Measurements from ENCODE around the gene DCLK3. TPM values are rescaled to one million over a fixed set of nuclear protein-coding genes. Genes with fewer than 3 reads are reported as not detected.

Gene DCLK3
- total and polyA plus RNA-seq, 10 of the 15 experiments (the other 5 are each of a cell fraction or from before 2014, with no cell fraction given) = not detected

DNA sequence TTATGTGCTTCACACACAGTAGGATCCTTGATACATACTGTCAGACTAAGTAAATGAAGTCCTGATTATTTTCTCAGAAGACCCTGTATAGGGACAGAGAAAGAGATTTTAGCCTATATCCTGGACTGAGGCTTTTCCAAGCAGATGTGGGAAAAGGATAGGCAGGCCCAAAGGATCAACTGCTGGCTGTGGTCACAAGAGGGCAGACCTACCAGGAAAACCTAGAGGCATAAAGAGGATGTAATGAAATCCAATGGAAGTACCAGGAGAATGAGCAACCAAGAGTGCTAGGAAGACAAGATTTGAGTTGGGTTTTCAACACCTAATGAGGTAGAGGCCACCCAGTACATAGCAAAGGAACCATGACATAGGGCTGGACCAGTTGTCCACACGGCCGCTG is 23.1 kb downstream of the DCLK3 start:
- SMC1A ChIA-PET (ENCODE audit: uncharacterized antibody, unreplicated experiment) = interaction anchor here (0.7 kb wide), 1 partner anchor 179 kb away, joined by 3 read pairs; no protein-coding TSS in a partner anchor
- BruUV-seq (replicated peaks) = no TSS peak
- CTCF ChIA-PET = interaction anchor here (1.0 to 3.1 kb wide), 5 partner anchors 9 to 217 kb away, joined by 3 to 13 read pairs (median 3); no protein-coding TSS in a partner anchor
- FAIRE-seq (no peak), DNase-seq (ENCODE audit: low read depth, low spot score) (no peak), ATAC-seq (no peak)
- in situ Hi-C loops (cut with MboI) = loop anchor here (25.0 kb wide), 1 partner anchor 1046 kb away; no protein-coding TSS in a partner anchor
- Histone ChIP-seq H3K4me3 (no peak overlapping the region), H3K27me3 (replicated peaks in 1 of 2; ENCODE audit: control insufficient read depth in 2 of 2, insufficient read depth in 2 of 2, low read length in 1 of 2) (peaks cover 0 to 1% of the 10 kb centered on the region in 2 experiments; a peak in 1 of 4 replicates), H3K4me2 (ENCODE audit: control insufficient read depth, insufficient read depth) (no peak overlapping the region), H3K79me2 (ENCODE audit: control insufficient read depth, insufficient read depth, low read length) (no peaks in the 10 kb centered on the region), H3K4me1 (ENCODE audit: control insufficient read depth, insufficient read depth, low read length) (no peaks in the 10 kb centered on the region), H3K9me3 (replicated peaks; ENCODE audit: control insufficient read depth, insufficient read depth, low read length) (no peaks in the 10 kb centered on the region), H3K27ac (ENCODE audit: control insufficient read depth, insufficient read depth) (no peak overlapping the region), H2AFZ (ENCODE audit: control insufficient read depth, low read depth, low read length) (no peak overlapping the region), H3K9ac (ENCODE audit: control insufficient read depth, insufficient read depth, low read length) (no peak overlapping the region), H4K20me1 (ENCODE audit: control insufficient read depth, insufficient read depth) (no peaks in the 10 kb centered on the region), H3K36me3 (ENCODE audit: control insufficient read depth in 2 of 2, insufficient read depth in 2 of 2, low read length in 1 of 2) (no peaks in the 10 kb centered on the region)
- intact Hi-C loops (cut with micrococcal nuclease; ENCODE audit: unreplicated experiment) = no loop called here
- WGBS (ENCODE audit: insufficient coverage, insufficient replicate concordance, low lambda C conversion rate, missing lambda C conversion rate) = 19% methylated on average over 2 of the region's 2 CpGs
- RAD21 ChIA-PET (ENCODE audit: unreplicated experiment) = interaction anchor here (0.9 kb wide), 1 partner anchor 217 kb away, joined by 3 read pairs; no protein-coding TSS in a partner anchor
- POLR2A ChIA-PET = no interaction called here
- TF ChIP-seq POU2F2 (IDR thresholded peaks at IDR 0.05; ENCODE audit: borderline replicate concordance, low read depth, low read length) (no peak), SMARCA5 (IDR thresholded peaks at IDR 0.05) (no peak), ZNF24 (IDR thresholded peaks at IDR 0.05) (no peak), EP300 (IDR thresholded peaks at IDR 0.05; ENCODE audit: borderline replicate concordance in 1 of 2, control insufficient read depth in 1 of 2, low read depth in 2 of 2, low read length in 2 of 2) (no peak), ZBED1 (IDR thresholded peaks at IDR 0.05; ENCODE audit: borderline replicate concordance) (no peak), TARDBP (IDR thresholded peaks at IDR 0.05; ENCODE audit: borderline replicate concordance) (no peak), NFYB (IDR thresholded peaks at IDR 0.05; ENCODE audit: insufficient read depth, low read depth, low read length) (no peak), BACH1 (IDR thresholded peaks at IDR 0.05; ENCODE audit: borderline replicate concordance) (no peak), ZNF274 (IDR thresholded peaks at IDR 0.05; ENCODE audit: insufficient read depth, insufficient read length) (no peak), SMAD1 (IDR thresholded peaks at IDR 0.05; ENCODE audit: low read depth, partially characterized antibody) (no peak), RBBP5 (conservative IDR thresholded peaks at IDR 0.05) (no peak), POLR2AphosphoS2 (IDR thresholded peaks at IDR 0.05; ENCODE audit: low read depth, low read length) (no peak)
- TF ChIP-seq, protein P1, sequence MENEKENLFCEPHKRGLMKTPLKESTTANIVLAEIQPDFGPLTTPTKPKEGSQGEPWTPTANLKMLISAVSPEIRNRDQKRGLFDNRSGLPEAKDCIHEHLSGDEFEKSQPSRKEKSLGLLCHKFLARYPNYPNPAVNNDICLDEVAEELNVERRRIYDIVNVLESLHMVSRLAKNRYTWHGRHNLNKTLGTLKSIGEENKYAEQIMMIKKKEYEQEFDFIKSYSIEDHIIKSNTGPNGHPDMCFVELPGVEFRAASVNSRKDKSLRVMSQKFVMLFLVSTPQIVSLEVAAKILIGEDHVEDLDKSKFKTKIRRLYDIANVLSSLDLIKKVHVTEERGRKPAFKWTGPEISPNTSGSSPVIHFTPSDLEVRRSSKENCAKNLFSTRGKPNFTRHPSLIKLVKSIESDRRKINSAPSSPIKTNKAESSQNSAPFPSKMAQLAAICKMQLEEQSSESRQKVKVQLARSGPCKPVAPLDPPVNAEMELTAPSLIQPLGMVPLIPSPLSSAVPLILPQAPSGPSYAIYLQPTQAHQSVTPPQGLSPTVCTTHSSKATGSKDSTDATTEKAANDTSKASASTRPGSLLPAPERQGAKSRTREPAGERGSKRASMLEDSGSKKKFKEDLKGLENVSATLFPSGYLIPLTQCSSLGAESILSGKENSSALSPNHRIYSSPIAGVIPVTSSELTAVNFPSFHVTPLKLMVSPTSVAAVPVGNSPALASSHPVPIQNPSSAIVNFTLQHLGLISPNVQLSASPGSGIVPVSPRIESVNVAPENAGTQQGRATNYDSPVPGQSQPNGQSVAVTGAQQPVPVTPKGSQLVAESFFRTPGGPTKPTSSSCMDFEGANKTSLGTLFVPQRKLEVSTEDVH (IDR thresholded peaks at IDR 0.05; ENCODE audit: low read depth, partially characterized antibody) = no peak
